Ovary (tissue), 3 donors: ENCODE results near the gene CCN6.

Experiments used
- CTCF ChIP-seq, 3 donors: fragments of 450-650 bp in 2 of 3; fragments of 200-600 bp in 1 of 3; IDR thresholded peaks; one replicate each; pipeline versions ENCODE4 v1.5.1 to v1.8.0; 2016 to 2022; ENCODE audit warnings: antibody characterized with exemption in 3 of 3, mild to moderate bottlenecking in 1 of 3
- POLR2A ChIP-seq: fragments of 450-650 bp; IDR thresholded peaks from one replicate; pipeline ENCODE4 v1.6.1; 2017; ENCODE audit warnings: antibody characterized with exemption, mild to moderate bottlenecking, moderate library complexity
- donor health status: DM: no; HTN: no; CAD: no.

GRCh38 chr6:112018619-112019416 lies 35.1 kb upstream of the CCN6 start:
- TF ChIP-seq CTCF (IDR thresholded peaks at IDR 0.05): no peak
- TF ChIP-seq POLR2A: no peak
